NCI-H345 treated with DMSO at 0.1 percent for 48 hours (cell line): ENCODE data around the gene RNF167.

Experiments used
- DNase-seq: peaks from one replicate; lab custom pipeline; 2025; ENCODE audit not compliant: unreplicated experiment; lab: John Stamatoyannopoulos, UW

RNF167 gene

GRCh38 chr17:4973256-4974114, 33.4 kb downstream of the RNF167 start:
- DNase-seq: no peak

GRCh38 chr17:4974115-4974670, 34.1 kb downstream of the RNF167 start:
- DNase-seq: no peak

DNA sequence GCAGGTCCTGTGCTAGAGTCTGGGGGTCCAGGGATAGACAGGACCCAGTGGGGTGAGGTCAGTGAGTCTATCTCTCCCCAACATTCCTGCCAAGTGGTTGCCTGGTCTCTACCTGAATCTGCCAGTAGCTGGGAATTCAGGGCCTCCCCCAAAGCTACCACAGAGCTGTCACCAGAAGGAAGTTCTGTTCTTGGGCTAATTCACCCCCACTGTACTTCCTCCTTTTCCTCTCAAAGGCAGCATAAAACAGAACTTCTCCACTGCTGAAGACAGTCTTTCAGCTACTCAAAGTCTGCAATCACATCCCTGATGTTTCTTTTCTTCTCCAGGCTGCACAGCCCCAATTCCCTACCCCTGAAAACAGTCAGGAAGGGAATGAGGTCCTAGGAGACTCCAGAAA, 38.7 kb downstream of the RNF167 start:
- no peak for DNase-seq

- no peak for DNase-seq
These were observed 40.7 kb downstream of the RNF167 start for GRCh38 chr17:4980644-4981216.

DNA sequence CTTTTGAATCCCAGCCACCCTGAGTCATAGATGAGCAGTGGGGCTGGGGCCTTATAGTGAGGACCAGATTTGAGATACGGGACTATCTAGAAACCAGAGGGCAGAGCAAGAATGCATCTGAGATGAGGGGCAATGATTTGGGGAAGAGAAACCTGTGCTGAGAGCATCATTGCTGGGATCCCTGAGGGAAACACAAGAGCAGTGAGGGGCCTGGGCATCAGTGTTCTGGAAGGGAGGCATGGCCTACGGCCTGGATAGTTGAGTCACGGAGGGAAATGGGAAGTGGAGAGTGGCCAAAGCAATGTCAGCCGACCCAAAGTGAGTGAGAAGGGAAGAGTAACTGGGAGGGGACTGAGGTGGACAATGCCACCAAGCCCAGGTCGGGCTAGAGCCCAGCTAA, 42.2 kb downstream of the RNF167 start:
- DNase-seq: no peak

- no peak for DNase-seq
These were observed 46.3 kb downstream of the RNF167 start for GRCh38 chr17:4986403-4986802.

- peak; percentile 35 for DNase-seq
These were observed 47.1 kb downstream of the RNF167 start, which contains the start of gene CAMTA2 for GRCh38 chr17:4986951-4987766. Gene CAMTA2, minus strand, starts transcription at chr17:4987675. Its CDS starts 1,453 bp downstream, at chr17:4986222.

GRCh38 chr17:4987767-4988567, 47.9 kb downstream of the RNF167 start:
- no peak for DNase-seq

DNA sequence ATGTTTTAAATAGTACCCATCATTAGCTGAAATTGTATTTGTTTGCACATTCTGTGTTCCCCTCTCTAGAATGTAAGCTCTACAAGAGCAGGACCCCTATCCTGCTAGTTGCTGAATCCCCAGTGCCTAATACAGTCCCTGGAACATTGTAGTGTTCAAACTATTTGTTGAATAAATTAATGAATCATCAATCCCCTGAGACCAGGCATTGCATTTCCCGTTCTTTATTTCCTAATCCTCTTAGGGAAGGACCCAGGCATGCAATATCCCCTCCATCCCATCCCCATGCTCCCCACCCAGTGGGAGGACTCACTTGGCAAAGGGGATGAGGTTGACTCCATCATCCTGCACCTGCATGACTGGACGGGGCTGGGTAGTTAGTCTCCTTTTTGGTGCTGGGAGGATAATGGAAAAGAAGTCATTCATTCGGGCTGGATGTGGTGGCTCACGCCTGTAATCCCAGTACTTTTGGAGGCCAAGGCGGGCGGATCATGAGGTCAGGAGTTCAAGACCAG, 54.1 kb downstream of the RNF167 start:
- no peak for DNase-seq
